WTC11 (cell line): ENCODE measurements around the gene ANKIB1. TPM values are rescaled to one million over a fixed set of nuclear protein-coding genes. Genes with fewer than 3 reads are reported as not detected.

ENCODE experiments used
- ATAC-seq: fragments of 200-7000 bp; cut with Tn5 transposase; 2 replicates; pipeline ENCODE4 v1.10.0; 2021; ENCODE audit warnings: mild to moderate bottlenecking, moderate library complexity
- CTCF ChIA-PET: fragments of 300-600 bp; sonication (Branson Sonifier 250); formaldehyde crosslinking; loops from one replicate; lab custom pipeline; 2021; ENCODE audit warnings: antibody characterized with exemption; lab: Charles Lee
- POLR2A ChIA-PET: fragments of 350-600 bp; sonication (Branson Sonifier 250); formaldehyde crosslinking; loops from one replicate; lab custom pipeline; 2021; ENCODE audit warnings: antibody characterized with exemption; lab: Charles Lee
- DNase-seq: peaks from one replicate; pipeline ENCODE4 v3.0.0; 2021; ENCODE audit warnings: low spot score
- H3K27ac Mint-ChIP-seq: 2 replicates; pipeline ENCODE4 v1.8.0; 2021; ENCODE audit warnings: mixed read lengths
- H3K27me3 Mint-ChIP-seq: 2 replicates; pipeline ENCODE4 v1.8.0; 2021; ENCODE audit warnings: low read depth, mild to moderate bottlenecking, moderate library complexity, mixed read lengths
- H3K36me3 Mint-ChIP-seq: 2 replicates; pipeline ENCODE4 v1.8.0; 2021; ENCODE audit warnings: mixed read lengths
- H3K4me1 Mint-ChIP-seq: 2 replicates; pipeline ENCODE4 v1.8.0; 2022; ENCODE audit warnings: mixed read lengths
- H3K4me3 Mint-ChIP-seq: 2 replicates; pipeline ENCODE4 v1.8.0; 2021; ENCODE audit warnings: mild to moderate bottlenecking, moderate library complexity, mixed read lengths
- H3K9me3 Mint-ChIP-seq: 2 replicates; pipeline ENCODE4 v1.8.0; 2021; ENCODE audit warnings: mixed read lengths
- MLX ChIP-seq: sonication (generic); formaldehyde crosslinking; IDR thresholded peaks from 2 replicates; pipeline ENCODE4 v1.8.1; 2023; ENCODE audit warnings: mild to moderate bottlenecking, missing genetic modification reagents, moderate library complexity
- NR1H2 ChIP-seq: sonication (generic); formaldehyde crosslinking; IDR thresholded peaks from 2 replicates; pipeline ENCODE4 v1.9.0; 2021; ENCODE audit warnings: mild to moderate bottlenecking, moderate library complexity, missing genetic modification reagents
- OVOL2 ChIP-seq: fragments of 250-450 bp; sonication (Bioruptor Pico); IDR thresholded peaks from 2 replicates; pipeline ENCODE4 v1.9.0; 2021; ENCODE audit warnings: mild to moderate bottlenecking, borderline replicate concordance
- PRDM15 ChIP-seq: sonication (generic); formaldehyde crosslinking; IDR thresholded peaks from 2 replicates; pipeline ENCODE4 v1.8.0; 2022; ENCODE audit warnings: missing genetic modification reagents
- RELA ChIP-seq: sonication (generic); formaldehyde crosslinking; IDR thresholded peaks from 2 replicates; pipeline ENCODE4 v1.8.1; 2022; ENCODE audit warnings: missing genetic modification reagents, mild to moderate bottlenecking, borderline replicate concordance
- ZNF121 ChIP-seq: sonication (generic); formaldehyde crosslinking; IDR thresholded peaks from 2 replicates; pipeline ENCODE4 v1.8.0; 2023; ENCODE audit warnings: missing genetic modification reagents
- ZNF232 ChIP-seq: sonication (generic); formaldehyde crosslinking; IDR thresholded peaks from 2 replicates; pipeline ENCODE4 v1.8.0; 2022; ENCODE audit warnings: mild to moderate bottlenecking, missing genetic modification reagents
- ZNF317 ChIP-seq: sonication (generic); formaldehyde crosslinking; IDR thresholded peaks from 2 replicates; pipeline ENCODE4 v1.8.1; 2023; ENCODE audit warnings: low read depth, mild to moderate bottlenecking, moderate library complexity, missing genetic modification reagents, borderline replicate concordance
- ZSCAN18 ChIP-seq: fragments of 250-450 bp; sonication (Bioruptor Pico); IDR thresholded peaks from 2 replicates; pipeline ENCODE4 v2.1.2; 2022; ENCODE audit warnings: mild to moderate bottlenecking, moderate library complexity
- total RNA-seq: library from RNA; stranded (reverse); gene quantifications from 3 replicates; pipeline ENCODE4 v1.2.3, GENCODE V29; 2021
- TF ChIP-seq, protein P1 (sequence below): sonication (generic); formaldehyde crosslinking; IDR thresholded peaks from 2 replicates; pipeline ENCODE4 v1.8.0; 2023; ENCODE audit warnings: missing genetic modification reagents
- TF ChIP-seq, protein P2 (sequence below): fragments of 250-450 bp; sonication (Bioruptor Pico); conservative IDR thresholded peaks from 2 replicates; pipeline ENCODE4 v1.9.0; 2021; ENCODE audit warnings: mild to moderate bottlenecking

ANKIB1 gene
- total RNA-seq, 1 experiment from 2014 or later, result 38.5 TPM

DNA sequence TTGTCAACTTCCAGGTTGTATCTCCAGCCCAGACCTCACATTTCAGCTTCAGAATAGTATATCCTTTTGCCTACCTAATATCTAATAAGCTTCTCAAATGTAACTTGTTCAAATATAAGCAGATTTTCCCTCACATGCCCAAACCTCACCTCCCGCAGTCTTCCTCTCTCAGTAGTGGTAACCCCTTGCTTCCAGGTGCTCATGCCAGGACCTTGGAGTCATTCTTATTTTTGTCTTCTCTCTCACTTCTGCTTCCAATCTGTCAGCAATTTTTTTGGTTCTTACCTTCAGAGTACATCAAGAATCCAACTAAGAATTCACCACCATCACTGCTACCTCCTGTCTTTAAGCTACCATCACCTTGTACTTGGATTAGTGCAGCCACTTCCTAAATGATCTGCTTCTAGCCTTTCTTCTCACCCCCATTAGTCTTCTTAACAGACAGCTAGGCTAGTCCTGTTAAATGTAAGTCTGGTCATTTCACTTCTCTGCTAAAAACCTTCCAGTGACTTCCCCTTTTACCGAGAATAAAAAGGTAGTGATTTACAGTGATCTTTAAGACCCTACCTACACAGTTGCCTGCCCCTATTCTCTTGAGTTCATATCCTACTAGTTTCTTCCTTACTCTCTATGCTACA lies 14.0 kb downstream of the ANKIB1 start:
- ChIA-PET POLR2A (interaction anchor here (1.0 kb wide), 1 partner anchor 187 kb away, joined by 3 read pairs; the partner anchor contains the start of gene GATAD1), CTCF (no interaction called here)
- Mint-ChIP-seq H3K27me3 (no peaks in the 10 kb centered on the region), H3K4me1 (peaks cover 3% of the 10 kb centered on the region), H3K27ac (peak overlapping the region; percentile 73; the same call in 1 of the 2 replicates), H3K4me3 (no peak overlapping the region), H3K36me3 (peaks cover 5% of the 10 kb centered on the region), H3K9me3 (peaks cover 10% of the 10 kb centered on the region)
- no peak for TF ChIP-seq ZNF232
- TF ChIP-seq, protein P1, sequence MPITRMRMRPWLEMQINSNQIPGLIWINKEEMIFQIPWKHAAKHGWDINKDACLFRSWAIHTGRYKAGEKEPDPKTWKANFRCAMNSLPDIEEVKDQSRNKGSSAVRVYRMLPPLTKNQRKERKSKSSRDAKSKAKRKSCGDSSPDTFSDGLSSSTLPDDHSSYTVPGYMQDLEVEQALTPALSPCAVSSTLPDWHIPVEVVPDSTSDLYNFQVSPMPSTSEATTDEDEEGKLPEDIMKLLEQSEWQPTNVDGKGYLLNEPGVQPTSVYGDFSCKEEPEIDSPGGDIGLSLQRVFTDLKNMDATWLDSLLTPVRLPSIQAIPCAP, result no peak
- TF ChIP-seq PRDM15 (CRISPR knock-in tag), result no peak
- TF ChIP-seq OVOL2 (CRISPR knock-in tag), result no peak
- TF ChIP-seq, protein P2, sequence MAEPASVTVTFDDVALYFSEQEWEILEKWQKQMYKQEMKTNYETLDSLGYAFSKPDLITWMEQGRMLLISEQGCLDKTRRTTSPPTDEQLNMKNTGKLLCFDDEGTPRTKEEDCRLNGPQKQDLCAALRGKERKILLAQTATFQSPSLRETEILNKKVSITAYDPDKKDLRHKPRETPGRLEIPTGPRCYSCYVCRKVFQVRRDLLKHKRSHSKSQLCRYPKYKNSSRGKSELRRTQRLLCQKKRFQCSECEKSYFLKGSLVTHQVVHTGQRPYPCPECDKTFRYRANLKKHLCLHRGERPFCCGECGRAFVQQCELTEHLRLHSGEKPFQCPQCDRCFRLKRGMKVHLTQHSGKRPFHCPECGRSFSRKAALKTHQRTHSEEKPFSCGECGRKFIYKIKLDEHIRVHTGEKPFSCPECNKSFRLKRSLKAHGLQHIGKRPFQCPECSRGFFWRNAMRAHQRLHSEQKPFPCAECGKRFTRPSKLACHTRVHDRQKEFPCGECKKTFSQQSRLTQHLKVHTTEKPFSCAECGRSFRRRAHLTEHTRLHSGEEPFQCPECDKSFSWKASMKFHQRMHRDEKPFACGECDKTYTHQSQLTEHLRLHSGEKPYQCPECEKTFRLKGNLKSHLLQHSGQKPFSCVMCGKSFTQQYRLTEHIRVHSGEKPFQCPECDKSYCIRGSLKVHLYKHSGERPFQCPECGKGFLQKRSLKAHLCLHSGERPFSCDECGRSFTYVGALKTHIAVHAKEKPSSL (CRISPR knock-in tag), result no peak
- TF ChIP-seq ZSCAN18, result no peak
- TF ChIP-seq ZNF121 (CRISPR knock-in tag), result no peak
- ATAC-seq (no peak), DNase-seq (no peak)

GRCh38 chr7:92260248-92260781 lies 14.5 kb downstream of the ANKIB1 start:
- ChIA-PET CTCF (no interaction called here), POLR2A (interaction anchor here (1.0 kb wide), 1 partner anchor 187 kb away, joined by 3 read pairs; the partner anchor contains the start of gene GATAD1)
- H3K4me1 Mint-ChIP-seq, result peaks cover 3% of the 10 kb centered on the region
- H3K9me3 Mint-ChIP-seq, result 0 out of 2 replicates have a peak, but pooled peaks cover 4% of the 10 kb centered on the region
- DNase-seq (no peak), ATAC-seq (no peak)
- H3K27me3 Mint-ChIP-seq, result no peaks in the 10 kb centered on the region
- no peaks in the 10 kb centered on the region for H3K36me3 Mint-ChIP-seq
- H3K4me3 Mint-ChIP-seq, result no peak overlapping the region
- peak overlapping the region; percentile 8; the same call in 1 of the 2 replicates for H3K27ac Mint-ChIP-seq
- no peak for TF ChIP-seq NR1H2 (CRISPR knock-in tag)
- TF ChIP-seq ZNF317 (CRISPR knock-in tag), result no peak
- no peak for TF ChIP-seq MLX (CRISPR knock-in tag)
- TF ChIP-seq RELA, result no peak
